ENCODE data around the gene TMTC2.

TMTC2 gene

GRCh38 chr12:82818271-82819035 is 131.7 kb downstream of the TMTC2 start:
- in situ Hi-C loops (cut with MboI; ENCODE audit: low pct_unique_long_range_greater_than_20kb, low sequenced_read_pairs, unreplicated experiment), result no loop called here
- TF ChIP-seq CTCF (IDR thresholded peaks at IDR 0.05; ENCODE audit: extremely low read depth, insufficient read depth, missing control alignments), result no peak
- no peak for DNase-seq (ENCODE audit: low spot score)

GRCh38 chr12:82826505-82826904 is 139.8 kb downstream of the TMTC2 start:
- in situ Hi-C loops (cut with MboI; ENCODE audit: low pct_unique_long_range_greater_than_20kb, low sequenced_read_pairs, unreplicated experiment), result no loop called here
- no peak for TF ChIP-seq CTCF (IDR thresholded peaks at IDR 0.05; ENCODE audit: extremely low read depth, insufficient read depth, missing control alignments)
- DNase-seq (ENCODE audit: low spot score), result no peak

GRCh38 chr12:82832096-82832495 is 145.4 kb downstream of the TMTC2 start:
- in situ Hi-C loops (cut with MboI; ENCODE audit: low pct_unique_long_range_greater_than_20kb, low sequenced_read_pairs, unreplicated experiment), result no loop called here
- no peak for DNase-seq (ENCODE audit: low spot score)
- TF ChIP-seq CTCF (IDR thresholded peaks at IDR 0.05; ENCODE audit: extremely low read depth, insufficient read depth, missing control alignments), result no peak

- in situ Hi-C loops (cut with MboI; ENCODE audit: low pct_unique_long_range_greater_than_20kb, low sequenced_read_pairs, unreplicated experiment), result no loop called here
- no peak for DNase-seq (ENCODE audit: low spot score)
- TF ChIP-seq CTCF (IDR thresholded peaks at IDR 0.05; ENCODE audit: extremely low read depth, insufficient read depth, missing control alignments), result no peak
Observed at GRCh38 chr12:82832981-82833380, 146.3 kb downstream of the TMTC2 start.

GRCh38 chr12:82833481-82833880 is 146.8 kb downstream of the TMTC2 start:
- in situ Hi-C loops (cut with MboI; ENCODE audit: low pct_unique_long_range_greater_than_20kb, low sequenced_read_pairs, unreplicated experiment), result no loop called here
- no peak for TF ChIP-seq CTCF (IDR thresholded peaks at IDR 0.05; ENCODE audit: extremely low read depth, insufficient read depth, missing control alignments)
- DNase-seq (ENCODE audit: low spot score), result no peak

GRCh38 chr12:82835217-82835616 is 148.5 kb downstream of the TMTC2 start:
- DNase-seq (ENCODE audit: low spot score), result no peak
- in situ Hi-C loops (cut with MboI; ENCODE audit: low pct_unique_long_range_greater_than_20kb, low sequenced_read_pairs, unreplicated experiment), result no loop called here
- no peak for TF ChIP-seq CTCF (IDR thresholded peaks at IDR 0.05; ENCODE audit: extremely low read depth, insufficient read depth, missing control alignments)
